GM21423 (cell line): Measurements from ENCODE around the gene FAM83F.

Source experiments
- ATAC-seq: cut with Tn5 transposase; IDR thresholded peaks from one replicate; pipeline ENCODE4 v1.9.1; 2021; ENCODE audit warnings: mild to moderate bottlenecking, moderate library complexity; ENCODE audit not compliant: unreplicated experiment

FAM83F gene

DNA sequence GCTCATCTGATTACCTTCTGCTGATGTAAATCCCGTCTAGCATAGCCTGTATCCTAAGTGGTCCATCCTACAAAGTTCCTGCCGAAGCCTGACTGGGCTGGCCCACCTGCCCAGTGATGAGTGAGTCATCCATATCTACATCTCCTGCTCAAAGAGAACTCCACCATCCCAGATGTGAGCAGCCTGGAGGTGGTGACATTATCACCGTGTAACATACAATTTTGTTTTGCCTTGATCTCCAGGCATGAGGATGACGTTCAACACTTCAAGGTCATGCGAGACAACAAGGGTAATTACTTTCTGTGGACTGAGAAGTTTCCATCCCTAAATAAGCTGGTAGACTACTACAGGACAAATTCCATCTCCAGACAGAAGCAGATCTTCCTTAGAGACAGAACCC lies 29.0 kb upstream of the FAM83F start:
- no peak for ATAC-seq

DNA sequence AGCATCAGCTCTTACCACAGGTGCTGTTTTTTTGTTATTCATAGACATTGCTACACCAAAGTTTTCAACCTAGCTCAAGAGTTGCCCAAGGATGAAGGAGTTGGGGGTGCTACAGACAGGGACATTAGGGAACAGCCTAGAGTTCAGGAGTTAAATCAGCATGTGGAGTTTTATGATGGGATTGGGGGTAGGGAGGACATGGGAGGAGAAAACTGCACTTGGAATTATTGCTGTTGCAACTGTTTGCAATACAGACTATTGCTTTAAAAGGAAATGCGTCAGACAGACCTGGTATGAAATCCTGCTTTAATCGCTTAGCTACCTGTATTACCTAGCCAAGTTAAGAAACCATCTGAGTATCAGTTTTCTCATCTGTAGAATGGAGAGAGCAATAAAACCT lies 28.3 kb upstream of the FAM83F start:
- no peak for ATAC-seq

- no peak for ATAC-seq
Measured at GRCh38 chr22:39967103-39967829, 27.5 kb upstream of the FAM83F start.

DNA sequence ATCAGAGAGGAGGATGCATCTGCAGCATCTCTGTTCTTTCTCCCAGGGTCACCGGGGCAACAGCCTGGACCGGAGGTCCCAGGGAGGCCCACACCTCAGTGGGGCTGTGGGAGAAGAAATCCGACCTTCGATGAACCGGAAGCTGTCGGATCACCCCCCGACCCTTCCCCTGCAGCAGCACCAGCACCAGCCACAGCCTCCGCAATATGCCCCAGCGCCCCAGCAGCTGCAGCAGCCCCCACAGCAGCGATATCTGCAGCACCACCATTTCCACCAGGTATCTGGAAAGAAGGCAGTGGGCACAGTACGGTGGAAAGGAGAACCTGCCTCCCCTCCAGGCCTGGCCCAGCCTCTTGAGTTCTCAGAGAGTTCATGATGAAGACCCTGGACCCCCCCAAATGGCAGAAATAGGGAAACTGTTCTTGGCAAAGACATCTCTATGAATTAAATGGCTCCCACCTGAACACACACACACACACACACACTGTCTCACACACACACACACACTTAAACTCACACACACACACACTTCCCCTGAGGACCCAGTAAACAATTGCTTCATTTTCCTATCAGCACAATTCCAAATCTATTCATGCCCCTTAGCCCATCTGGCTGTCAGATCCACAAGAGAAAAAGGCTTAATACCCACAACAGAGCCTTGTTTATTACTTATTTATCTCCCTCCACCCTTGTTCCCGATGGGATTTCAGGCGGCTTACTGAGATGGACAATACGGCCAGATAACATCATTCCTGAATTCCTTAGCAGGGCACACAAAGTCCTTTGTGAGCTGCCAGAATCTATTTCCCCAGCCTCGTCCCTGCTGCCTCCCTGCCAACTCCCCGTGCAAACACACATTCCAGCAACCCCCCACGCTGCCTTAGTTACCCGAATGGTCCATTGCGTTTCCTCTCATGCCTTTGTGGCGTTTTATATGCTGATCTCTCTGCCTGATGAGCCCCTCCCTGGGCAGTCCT lies 26.5 kb upstream of the FAM83F start:
- no peak for ATAC-seq

GRCh38 chr22:39970742-39971141 lies 24.0 kb upstream of the FAM83F start:
- ATAC-seq: no peak

DNA sequence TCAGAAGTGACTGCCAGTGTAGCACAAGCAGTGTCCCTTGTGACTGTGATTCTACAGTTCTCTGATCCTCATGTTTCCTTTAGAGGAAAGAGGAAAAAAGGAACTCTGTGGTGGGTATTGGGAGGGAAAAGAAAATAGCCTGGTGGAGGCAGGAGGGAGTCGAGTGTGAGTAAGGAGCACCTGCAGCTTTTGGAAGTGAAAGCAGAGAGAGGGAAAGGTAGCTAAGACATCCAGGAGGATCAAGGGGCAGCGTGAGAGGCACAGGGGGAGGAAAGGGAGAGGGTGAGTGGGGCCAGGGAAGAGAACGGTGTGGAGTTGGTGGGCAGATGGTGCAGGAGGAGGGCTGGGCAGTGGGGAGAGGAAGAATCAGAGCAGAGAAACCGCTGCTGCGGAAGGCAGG lies 22.1 kb upstream of the FAM83F start:
- ATAC-seq: no peak

DNA sequence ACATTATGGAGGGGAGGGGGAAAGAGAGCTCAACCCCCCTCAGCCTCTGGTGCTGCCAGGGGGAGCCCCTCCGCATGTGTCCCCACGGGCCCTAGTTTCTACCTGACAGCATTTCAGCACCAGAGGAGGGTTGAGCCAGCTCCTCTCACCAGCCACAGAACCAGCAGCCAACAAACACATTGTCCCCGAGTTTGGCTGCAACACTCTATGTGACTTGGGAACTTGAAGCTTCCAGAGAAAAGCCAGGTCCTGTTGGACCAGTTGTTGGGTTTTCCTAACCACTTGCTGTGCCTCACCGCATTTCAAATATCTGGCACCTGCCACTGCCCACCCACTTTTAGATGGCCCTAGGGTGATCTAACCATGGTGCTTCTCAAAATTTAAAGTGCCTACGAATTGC lies 21.1 kb upstream of the FAM83F start:
- no peak for ATAC-seq

DNA sequence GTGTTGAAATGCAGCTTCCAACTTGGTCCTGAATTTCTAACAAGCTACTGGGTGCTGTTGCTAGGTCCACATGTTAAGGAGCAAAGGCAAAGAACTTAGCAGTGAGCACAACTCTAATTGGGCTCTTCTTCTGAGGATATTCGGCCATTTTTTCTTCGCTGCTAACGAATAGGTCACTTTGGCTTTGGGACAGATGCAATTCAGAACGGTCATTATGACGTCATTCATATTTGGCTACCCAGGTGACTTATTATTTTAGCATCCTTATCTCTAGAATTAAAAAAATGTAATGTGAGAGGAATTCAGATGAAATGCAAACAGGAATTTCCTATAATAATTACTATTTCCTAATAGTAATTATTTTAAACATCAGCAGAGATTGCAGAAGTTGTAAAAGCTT lies 20.7 kb upstream of the FAM83F start:
- ATAC-seq: no peak

DNA sequence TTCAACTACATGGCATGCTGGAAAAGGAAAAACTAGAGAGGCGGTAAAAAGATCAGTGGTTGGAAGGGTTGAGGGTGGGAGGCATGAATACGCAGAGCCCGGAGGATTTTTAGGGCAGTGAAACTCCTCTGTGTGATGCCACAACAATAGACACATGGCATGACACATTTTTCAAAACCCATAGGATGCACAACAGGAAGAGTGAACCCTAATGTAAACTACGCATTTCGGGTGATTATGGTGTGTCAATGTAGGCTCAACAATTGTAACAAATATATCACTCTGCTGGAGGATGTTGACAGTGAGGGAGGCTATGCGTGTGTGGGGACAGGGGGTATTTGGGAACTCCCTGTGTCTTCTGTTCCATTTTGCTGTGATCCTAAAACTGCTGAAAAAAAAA lies 15.7 kb upstream of the FAM83F start:
- ATAC-seq: no peak

- no peak for ATAC-seq
Measured at GRCh38 chr22:39979458-39979857, 15.3 kb upstream of the FAM83F start.

GRCh38 chr22:39980596-39980995 lies 14.2 kb upstream of the FAM83F start:
- no peak for ATAC-seq

GRCh38 chr22:39983346-39983745 lies 11.4 kb upstream of the FAM83F start:
- ATAC-seq: no peak

DNA sequence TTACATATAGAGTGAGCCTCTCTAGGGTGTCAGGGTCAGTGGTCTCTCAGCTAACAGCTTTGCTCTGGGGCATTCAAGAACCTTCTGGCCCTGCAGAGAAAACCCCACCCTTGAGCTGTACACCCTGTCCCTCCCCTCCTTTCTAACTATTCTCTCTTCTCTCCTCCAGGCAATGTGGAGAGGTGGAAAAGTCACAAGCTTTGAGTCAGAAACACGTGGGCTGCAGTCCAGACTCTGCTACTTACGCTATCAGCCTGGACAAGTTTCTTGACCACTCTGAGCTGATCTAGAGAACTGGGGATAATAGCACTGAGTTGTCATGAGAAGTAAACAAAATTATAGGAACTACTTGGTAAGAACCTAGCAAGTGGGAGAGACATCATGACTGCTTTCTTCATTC lies 10.7 kb upstream of the FAM83F start:
- ATAC-seq: no peak

GRCh38 chr22:39984746-39985145 lies 10.0 kb upstream of the FAM83F start:
- no peak for ATAC-seq

GRCh38 chr22:39985383-39986035 lies 9.2 kb upstream of the FAM83F start:
- ATAC-seq: no peak

DNA sequence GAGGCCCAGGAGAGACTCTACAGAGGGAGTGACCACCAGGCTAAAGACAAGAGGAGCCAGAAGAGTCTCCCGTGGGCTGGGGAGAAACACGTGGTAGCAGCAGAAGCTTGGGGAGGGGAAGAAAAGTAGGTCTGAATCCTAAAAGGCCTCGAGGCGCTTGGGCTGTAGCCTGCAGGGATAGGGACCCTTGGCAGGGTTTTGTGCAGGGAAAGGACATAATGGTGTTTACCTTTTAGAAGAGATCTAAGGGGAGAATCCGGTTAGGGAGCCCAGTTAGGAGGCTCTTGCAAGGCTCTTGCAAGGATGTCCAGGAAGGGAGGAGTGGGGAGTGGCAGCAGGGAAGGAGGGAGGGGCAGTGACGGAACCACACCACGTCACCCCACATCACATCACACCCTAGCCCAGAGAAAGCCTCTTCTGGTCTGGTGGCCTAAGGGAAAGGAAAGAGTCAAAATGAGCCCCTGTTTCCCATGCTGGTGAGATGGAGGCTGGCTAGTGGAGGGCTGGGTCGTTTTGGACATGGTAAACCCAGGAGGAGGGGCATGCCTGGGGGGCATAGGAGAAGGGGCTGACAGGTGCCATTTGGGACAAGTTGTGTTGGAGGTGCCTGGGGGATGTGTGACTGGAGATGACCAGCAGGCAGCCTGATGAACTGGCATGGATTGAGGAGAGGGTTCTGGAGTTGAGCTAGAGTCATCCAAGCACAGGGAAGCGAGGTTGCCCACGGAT lies 6.2 kb upstream of the FAM83F start:
- ATAC-seq: no peak

DNA sequence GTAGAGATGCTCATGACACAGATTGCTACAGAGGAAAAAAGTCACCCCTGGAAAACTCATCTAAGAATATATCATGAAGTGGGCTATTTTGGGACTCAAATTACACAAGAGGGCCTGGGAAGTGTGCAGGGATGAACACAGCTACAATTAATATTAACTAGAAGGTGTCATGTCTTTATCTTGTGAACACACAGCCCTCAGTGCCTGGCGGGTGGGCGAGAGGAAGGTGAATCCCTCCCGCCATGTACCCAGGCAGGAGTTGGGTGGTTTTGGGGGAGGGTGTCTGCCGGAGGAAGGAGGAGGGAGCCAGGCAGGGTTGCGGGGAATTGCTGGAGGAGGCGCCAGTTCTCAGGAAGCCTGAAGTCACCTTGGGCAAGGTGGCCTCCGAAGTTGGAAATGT lies 5.1 kb upstream of the FAM83F start:
- no peak for ATAC-seq

DNA sequence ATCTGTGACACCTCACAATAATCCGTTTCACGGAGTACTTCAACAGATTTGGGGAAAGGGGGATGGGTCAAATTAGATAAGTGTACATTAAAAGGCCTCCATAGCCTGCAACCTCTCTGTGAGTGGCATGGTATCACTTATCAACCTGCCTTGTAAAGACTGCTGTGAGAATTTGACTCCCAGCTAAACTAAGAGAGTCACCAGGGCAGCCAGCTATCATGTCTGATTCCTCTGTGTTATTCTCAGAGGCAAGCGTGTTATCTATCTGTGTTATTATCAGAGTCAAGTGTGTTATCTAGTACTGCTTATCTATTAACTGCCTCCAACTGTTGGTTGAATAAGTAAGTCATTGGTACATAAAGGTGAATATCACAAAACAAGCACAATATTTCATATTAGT lies 4.1 kb upstream of the FAM83F start:
- no peak for ATAC-seq

GRCh38 chr22:39991159-39991860 lies 3.4 kb upstream of the FAM83F start:
- ATAC-seq: no peak

DNA sequence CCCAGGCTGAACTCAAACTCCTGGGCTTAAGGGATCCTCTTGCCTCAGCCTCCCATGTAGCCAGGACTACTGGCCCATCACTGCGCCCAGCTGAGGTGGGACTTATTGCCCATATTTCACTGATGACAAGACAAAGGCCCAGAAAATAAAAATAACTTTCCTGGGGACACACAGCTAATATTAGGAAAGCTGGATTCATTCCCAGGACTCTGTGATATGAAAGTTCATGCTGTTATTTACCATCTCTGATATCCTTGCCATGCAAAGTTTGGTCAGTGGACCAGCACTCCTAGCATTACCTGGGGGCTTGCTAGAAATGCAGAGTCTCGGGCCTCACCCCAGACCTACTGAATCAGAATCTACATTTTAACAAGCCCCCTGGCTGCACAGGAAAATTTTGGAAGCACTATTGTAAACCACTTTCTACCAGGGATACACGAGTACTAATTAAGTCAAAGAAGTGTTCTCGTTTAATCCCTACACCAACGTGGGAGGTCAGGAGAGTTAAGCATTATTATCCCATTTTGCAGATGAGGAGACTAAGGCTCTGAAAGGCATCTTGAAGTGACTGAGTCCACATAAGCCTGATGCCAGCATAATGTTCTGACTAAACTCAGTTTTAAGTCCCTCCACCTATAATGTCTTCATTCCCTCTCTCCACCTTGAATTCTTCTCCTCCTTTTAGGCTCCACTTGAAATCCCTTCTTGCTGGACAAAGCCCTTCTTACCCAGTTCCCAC lies 2.5 kb upstream of the FAM83F start:
- ATAC-seq: no peak
